HG03521 (cell line): ENCODE measurements around the gene KLHL13.
"Not testable (repeated sequence)": the region's sequence is repeated elsewhere in the genome, so short reads cannot be mapped to it uniquely, and the experiment has no call there.

Experiments used
- ATAC-seq: cut with Tn5 transposase; IDR thresholded peaks from one replicate; pipeline ENCODE4 v1.9.1; 2021; ENCODE audit warnings: mild to moderate bottlenecking, moderate library complexity; ENCODE audit not compliant: unreplicated experiment

The KLHL13 gene

GRCh38 chrX:117996408-117996807, 120.2 kb downstream of the KLHL13 start:
- ATAC-seq, result no peak

- ATAC-seq, result no peak
Measured at GRCh38 chrX:117995378-117995777, 121.2 kb downstream of the KLHL13 start.

GRCh38 chrX:117992192-117992723, 124.4 kb downstream of the KLHL13 start:
- no peak for ATAC-seq

- no peak for ATAC-seq
Measured at GRCh38 chrX:117990438-117990837, 126.2 kb downstream of the KLHL13 start.

- ATAC-seq, result no peak
Measured at GRCh38 chrX:117989512-117989911, 127.1 kb downstream of the KLHL13 start.

- no peak for ATAC-seq
Measured at GRCh38 chrX:117987373-117987772, 129.2 kb downstream of the KLHL13 start.

GRCh38 chrX:117985241-117985640, 131.4 kb downstream of the KLHL13 start:
- no peak for ATAC-seq

- no peak for ATAC-seq
Measured at GRCh38 chrX:117982694-117983392, 133.8 kb downstream of the KLHL13 start.

GRCh38 chrX:117978402-117978801, 138.2 kb downstream of the KLHL13 start:
- no peak for ATAC-seq

GRCh38 chrX:117977526-117977925, 139.1 kb downstream of the KLHL13 start:
- ATAC-seq, result no peak

GRCh38 chrX:117973110-117973807, 143.4 kb downstream of the KLHL13 start:
- ATAC-seq, result no peak

GRCh38 chrX:117972711-117973109, 143.9 kb downstream of the KLHL13 start:
- no peak for ATAC-seq

- no peak for ATAC-seq
Measured at GRCh38 chrX:117969782-117970181, 146.8 kb downstream of the KLHL13 start.

GRCh38 chrX:117969328-117969727, 147.3 kb downstream of the KLHL13 start:
- ATAC-seq, result no peak

GRCh38 chrX:117959045-117959444, 157.6 kb downstream of the KLHL13 start:
- ATAC-seq, result no peak

GRCh38 chrX:117957128-117957527, 159.5 kb downstream of the KLHL13 start:
- ATAC-seq, result no peak

- not testable (repeated sequence) for ATAC-seq
Measured at GRCh38 chrX:117939296-117939695, 177.3 kb downstream of the KLHL13 start.

GRCh38 chrX:117936118-117936517, 180.5 kb downstream of the KLHL13 start:
- no peak for ATAC-seq

- ATAC-seq, result not testable (repeated sequence)
Measured at GRCh38 chrX:117930116-117930515, 186.5 kb downstream of the KLHL13 start.

- no peak for ATAC-seq
Measured at GRCh38 chrX:117919755-117920154, 196.9 kb downstream of the KLHL13 start.

- ATAC-seq, result no peak
Measured at GRCh38 chrX:117910216-117910615, 206.4 kb downstream of the KLHL13 start.

- no peak for ATAC-seq
Measured at GRCh38 chrX:117898226-117898625, 218.4 kb downstream of the KLHL13 start.
